ENCODE measurements around the gene GALM.
A peak's percentile ranks its signal among the peaks of the same experiment; 100 is the strongest.

Gene GALM

GRCh38 chr2:38665854-38666555, at the start of gene GALM:
Gene GALM, plus strand, starts transcription at chr2:38666114. Its CDS starts 48 bp downstream, at chr2:38666162.
- DNase-seq (ENCODE audit: low read depth) = no peak

- no peak for DNase-seq (ENCODE audit: low read depth)
Observed at GRCh38 chr2:38617301-38617700, 48.6 kb upstream of the GALM start.

GRCh38 chr2:38619458-38620164, 46.3 kb upstream of the GALM start:
- no peak for DNase-seq (ENCODE audit: low read depth)

GRCh38 chr2:38620282-38620977, 45.5 kb upstream of the GALM start:
- DNase-seq (ENCODE audit: low read depth) = no peak

- DNase-seq (ENCODE audit: low read depth) = no peak
Observed at GRCh38 chr2:38621018-38621417, 44.9 kb upstream of the GALM start.

GRCh38 chr2:38622210-38622609, 43.7 kb upstream of the GALM start:
- DNase-seq (ENCODE audit: low read depth) = no peak

- no peak for DNase-seq (ENCODE audit: low read depth)
Observed at GRCh38 chr2:38626326-38627035, 39.4 kb upstream of the GALM start.

GRCh38 chr2:38627391-38627790, 38.5 kb upstream of the GALM start:
- DNase-seq (ENCODE audit: low read depth) = no peak

- no peak for DNase-seq (ENCODE audit: low read depth)
Observed at GRCh38 chr2:38629684-38630083, 36.2 kb upstream of the GALM start.

- DNase-seq (ENCODE audit: low read depth) = no peak
Observed at GRCh38 chr2:38631976-38632375, 33.9 kb upstream of the GALM start.

GRCh38 chr2:38632980-38633379, 32.9 kb upstream of the GALM start:
- no peak for DNase-seq (ENCODE audit: low read depth)

- DNase-seq (ENCODE audit: low read depth) = no peak
Observed at GRCh38 chr2:38633895-38634294, 32.0 kb upstream of the GALM start.

GRCh38 chr2:38634684-38635083, 31.2 kb upstream of the GALM start:
- DNase-seq (ENCODE audit: low read depth) = no peak

GRCh38 chr2:38635139-38635538, 30.8 kb upstream of the GALM start:
- DNase-seq (ENCODE audit: low read depth) = no peak

GRCh38 chr2:38636069-38636468, 29.8 kb upstream of the GALM start:
- DNase-seq (ENCODE audit: low read depth) = no peak

- DNase-seq (ENCODE audit: low read depth) = peak; percentile 43
Observed at GRCh38 chr2:38642373-38643017, 23.4 kb upstream of the GALM start.

- no peak for DNase-seq (ENCODE audit: low read depth)
Observed at GRCh38 chr2:38643021-38643671, 22.8 kb upstream of the GALM start.

GRCh38 chr2:38643683-38644511, 22.0 kb upstream of the GALM start:
- DNase-seq (ENCODE audit: low read depth) = peak; percentile 59

- DNase-seq (ENCODE audit: low read depth) = peak; percentile 39
Observed at GRCh38 chr2:38648107-38648761, 17.7 kb upstream of the GALM start.

- DNase-seq (ENCODE audit: low read depth) = no peak
Observed at GRCh38 chr2:38649176-38649728, 16.7 kb upstream of the GALM start.

Data from CMK (cell line).